HG03139 (cell line): ENCODE data around the gene POLR2E.

Experiments
- ATAC-seq: cut with Tn5 transposase; IDR thresholded peaks from one replicate; pipeline ENCODE4 v1.9.1; 2021; ENCODE audit not compliant: unreplicated experiment

The POLR2E gene

GRCh38 chr19:1066748-1067340 lies 28.3 kb downstream of the POLR2E start, which contains the start of gene ARHGAP45:
Gene ARHGAP45, plus strand, starts transcription at chr19:1067167. Its CDS starts 239 bp downstream, at chr19:1067406.
- ATAC-seq, result no peak

GRCh38 chr19:1066251-1066747 lies 28.9 kb downstream of the POLR2E start:
- no peak for ATAC-seq

GRCh38 chr19:1065606-1066109 lies 29.5 kb downstream of the POLR2E start:
- no peak for ATAC-seq

- ATAC-seq, result no peak
These were observed 30.2 kb downstream of the POLR2E start for GRCh38 chr19:1064661-1065605.

GRCh38 chr19:1063909-1064660 lies 31.1 kb downstream of the POLR2E start:
- ATAC-seq, result no peak

- ATAC-seq, result no peak
These were observed 31.9 kb downstream of the POLR2E start for GRCh38 chr19:1063030-1063908.

GRCh38 chr19:1062387-1063029 lies 32.7 kb downstream of the POLR2E start:
- no peak for ATAC-seq

GRCh38 chr19:1061987-1062386 lies 33.2 kb downstream of the POLR2E start:
- no peak for ATAC-seq

GRCh38 chr19:1060689-1061088 lies 34.5 kb downstream of the POLR2E start:
- no peak for ATAC-seq

GRCh38 chr19:1058112-1058511 lies 37.1 kb downstream of the POLR2E start:
- ATAC-seq, result no peak

GRCh38 chr19:1057176-1057855 lies 37.9 kb downstream of the POLR2E start:
- ATAC-seq, result no peak

GRCh38 chr19:1055886-1056620 lies 39.1 kb downstream of the POLR2E start:
- no peak for ATAC-seq

- no peak for ATAC-seq
These were observed 40.1 kb downstream of the POLR2E start for GRCh38 chr19:1055028-1055425.

- no peak for ATAC-seq
These were observed 40.8 kb downstream of the POLR2E start for GRCh38 chr19:1054102-1055027.

- no peak for ATAC-seq
These were observed 41.7 kb downstream of the POLR2E start for GRCh38 chr19:1053176-1054101.

GRCh38 chr19:1052349-1052975 lies 42.7 kb downstream of the POLR2E start:
- no peak for ATAC-seq
